Right ventricle myocardium inferior (tissue), 1 donor: Measurements from ENCODE around the gene CAB39L. TPM values are rescaled to one million over a fixed set of nuclear protein-coding genes. Genes with fewer than 3 reads are reported as not detected.
"Not testable (repeated sequence)": the region's sequence is repeated elsewhere in the genome, so short reads cannot be mapped to it uniquely, and the experiment has no call there.

Experiments
- ATAC-seq: fragments of 200-7000 bp; cut with Tn5 transposase; one replicate; pipeline ENCODE4 v1.9.1; 2020; ENCODE audit warnings: mild to moderate bottlenecking, moderate library complexity
- DNase-seq: peaks from one replicate; pipeline ENCODE4 v3.0.0; 2021; ENCODE audit errors: missing footprints
- intact Hi-C: fragments of 100-400 bp; cut with DNase I; formaldehyde crosslinking; loops from one replicate; pipeline ENCODE4 v1.11.0; 2022
- total RNA-seq: library from RNA; stranded (reverse); fragmentation: NEBNext Ultra II Directional; extraction: Animal tissue kit (Norgen Biotek cat#: 25700); gene quantifications from one replicate; pipeline ENCODE4 v1.2.1, GENCODE V29; 2021
- donor health status: DM: no; HTN: yes; CAD: no; lungs with severe emphysema.

The CAB39L gene
- total RNA-seq, 1 donor from 2014 or later: 22.1 TPM

- intact Hi-C loops: no loop called here
- no peak for ATAC-seq
- no peak for DNase-seq
Measured at GRCh38 chr13:49367640-49368422, 76.0 kb downstream of the CAB39L start.

- DNase-seq (no peak), ATAC-seq (no peak)
- intact Hi-C loops: no loop called here
Measured at GRCh38 chr13:49366841-49367240, 77.0 kb downstream of the CAB39L start.

- DNase-seq: no peak
- intact Hi-C loops: no loop called here
- no peak for ATAC-seq
Measured at GRCh38 chr13:49357694-49358093, 86.2 kb downstream of the CAB39L start.

- ATAC-seq: peak; percentile 81
- DNase-seq: no peak
- intact Hi-C loops: no loop called here
Measured at GRCh38 chr13:49356223-49356622, 87.6 kb downstream of the CAB39L start.

- intact Hi-C loops: no loop called here
Measured at GRCh38 chr13:49354719-49355118, 89.1 kb downstream of the CAB39L start.

GRCh38 chr13:49353908-49354307 lies 90.0 kb downstream of the CAB39L start:
- no peak for DNase-seq
- no peak for ATAC-seq
- intact Hi-C loops: no loop called here

More at GRCh38 chr13:49354719-49355118, 89.1 kb downstream of the CAB39L start:
- DNase-seq: no peak
- no peak for ATAC-seq

GRCh38 chr13:49351871-49352270 lies 92.0 kb downstream of the CAB39L start:
- no peak for ATAC-seq
- intact Hi-C loops: no loop called here
- no peak for DNase-seq

GRCh38 chr13:49348751-49349150 lies 95.1 kb downstream of the CAB39L start:
- DNase-seq (no peak), ATAC-seq (no peak)
- intact Hi-C loops: no loop called here

- DNase-seq: no peak
- intact Hi-C loops: no loop called here
- ATAC-seq: no peak
Measured at GRCh38 chr13:49347650-49348385, 96.0 kb downstream of the CAB39L start.

- no peak for DNase-seq
- intact Hi-C loops: no loop called here
- no peak for ATAC-seq
Measured at GRCh38 chr13:49346460-49346859, 97.4 kb downstream of the CAB39L start.

GRCh38 chr13:49343731-49344130 lies 100.1 kb downstream of the CAB39L start:
- DNase-seq (no peak), ATAC-seq (no peak)
- intact Hi-C loops: no loop called here

- intact Hi-C loops: no loop called here
- DNase-seq (no peak), ATAC-seq (no peak)
Measured at GRCh38 chr13:49343255-49343654, 100.6 kb downstream of the CAB39L start.

GRCh38 chr13:49342454-49342853 lies 101.4 kb downstream of the CAB39L start:
- intact Hi-C loops: no loop called here
- ATAC-seq: no peak
- DNase-seq: no peak

GRCh38 chr13:49341941-49342340 lies 101.9 kb downstream of the CAB39L start:
- DNase-seq: no peak
- intact Hi-C loops: no loop called here
- no peak for ATAC-seq

GRCh38 chr13:49341517-49341916 lies 102.3 kb downstream of the CAB39L start:
- DNase-seq: no peak
- ATAC-seq: no peak

GRCh38 chr13:49340161-49340560 lies 103.7 kb downstream of the CAB39L start:
- ATAC-seq: no peak
- intact Hi-C loops: no loop called here

More at GRCh38 chr13:49341517-49341916, 102.3 kb downstream of the CAB39L start:
- intact Hi-C loops: no loop called here

GRCh38 chr13:49336655-49337054 lies 107.2 kb downstream of the CAB39L start:
- intact Hi-C loops: no loop called here
- DNase-seq (no peak), ATAC-seq (no peak)

More at GRCh38 chr13:49340161-49340560, 103.7 kb downstream of the CAB39L start:
- no peak for DNase-seq

- intact Hi-C loops: no loop called here
- ATAC-seq (no peak), DNase-seq (no peak)
Measured at GRCh38 chr13:49330546-49330864, 113.4 kb downstream of the CAB39L start.

- intact Hi-C loops: no loop called here
- ATAC-seq (no peak), DNase-seq (no peak)
Measured at GRCh38 chr13:49329831-49330545, 113.9 kb downstream of the CAB39L start.

GRCh38 chr13:49327145-49327544 lies 116.7 kb downstream of the CAB39L start:
- DNase-seq, intact Hi-C loops, ATAC-seq: not testable (repeated sequence)
